Measurements from ENCODE around the gene ZNF888.
"Not testable (repeated sequence)": the region's sequence is repeated elsewhere in the genome, so short reads cannot be mapped to it uniquely, and the experiment has no call there.

Gene ZNF888

GRCh38 chr19:52880895-52881389 is 42.3 kb downstream of the ZNF888 start:
- DNase-seq (ENCODE audit: extremely low read depth in 1 of 2, low read depth in 1 of 2), result no peak

GRCh38 chr19:52872996-52873395 is 50.2 kb downstream of the ZNF888 start:
- DNase-seq (ENCODE audit: extremely low read depth in 1 of 2, low read depth in 1 of 2), result not testable (repeated sequence)

- DNase-seq (ENCODE audit: extremely low read depth in 1 of 2, low read depth in 1 of 2), result no peak
Measured at GRCh38 chr19:52871466-52871865, 51.8 kb downstream of the ZNF888 start.

- not testable (repeated sequence) for DNase-seq (ENCODE audit: extremely low read depth in 1 of 2, low read depth in 1 of 2)
Measured at GRCh38 chr19:52868031-52868430, 55.2 kb downstream of the ZNF888 start.

DNA sequence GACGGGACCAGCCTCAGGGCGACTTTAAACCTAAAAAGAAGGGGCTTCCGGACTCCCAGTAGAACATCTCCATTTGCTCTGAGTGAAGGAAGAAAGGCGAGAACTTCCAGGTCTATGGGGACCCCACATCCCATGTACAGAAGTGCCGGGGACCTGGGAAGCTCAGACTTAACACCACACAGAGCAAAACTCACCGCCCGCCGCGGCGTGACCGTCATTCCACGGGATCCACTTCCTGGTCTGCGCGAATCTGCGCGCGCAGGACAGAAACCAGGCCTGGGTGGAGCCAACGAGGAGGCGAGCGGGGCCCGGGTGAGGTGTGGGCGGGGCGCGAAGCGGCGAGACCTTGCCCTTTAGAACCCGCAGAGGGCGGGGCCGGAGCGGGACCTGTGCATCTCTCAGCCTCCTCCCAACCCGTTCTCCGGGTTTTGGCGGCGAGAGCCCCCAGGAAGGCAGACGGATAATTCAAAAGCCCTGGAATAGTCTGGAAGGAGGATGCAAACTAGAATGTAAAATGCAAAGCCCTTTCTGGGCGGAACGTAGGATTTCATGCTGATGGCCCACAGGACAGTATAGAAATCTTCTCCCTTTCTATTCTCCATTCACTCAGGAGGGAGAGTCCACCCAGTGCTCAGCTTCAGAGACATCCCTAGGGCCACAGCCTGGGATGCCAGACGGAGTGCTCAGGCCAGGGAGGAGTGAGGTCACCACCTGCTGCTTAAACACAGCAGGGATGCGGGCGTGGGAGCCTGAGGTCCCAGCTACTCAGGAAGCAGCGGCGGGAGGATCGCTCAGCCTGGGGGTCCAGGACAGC is 65.6 kb downstream of the ZNF888 start, which contains the start of gene ZNF468:
Gene ZNF468, minus strand, starts transcription at position 242 of the 814 bp plus-strand sequence. CDS start 3,347 bp downstream, outside the sequence.
- DNase-seq (ENCODE audit: extremely low read depth in 1 of 2, low read depth in 1 of 2), result peak; percentile 41 to 53

DNA sequence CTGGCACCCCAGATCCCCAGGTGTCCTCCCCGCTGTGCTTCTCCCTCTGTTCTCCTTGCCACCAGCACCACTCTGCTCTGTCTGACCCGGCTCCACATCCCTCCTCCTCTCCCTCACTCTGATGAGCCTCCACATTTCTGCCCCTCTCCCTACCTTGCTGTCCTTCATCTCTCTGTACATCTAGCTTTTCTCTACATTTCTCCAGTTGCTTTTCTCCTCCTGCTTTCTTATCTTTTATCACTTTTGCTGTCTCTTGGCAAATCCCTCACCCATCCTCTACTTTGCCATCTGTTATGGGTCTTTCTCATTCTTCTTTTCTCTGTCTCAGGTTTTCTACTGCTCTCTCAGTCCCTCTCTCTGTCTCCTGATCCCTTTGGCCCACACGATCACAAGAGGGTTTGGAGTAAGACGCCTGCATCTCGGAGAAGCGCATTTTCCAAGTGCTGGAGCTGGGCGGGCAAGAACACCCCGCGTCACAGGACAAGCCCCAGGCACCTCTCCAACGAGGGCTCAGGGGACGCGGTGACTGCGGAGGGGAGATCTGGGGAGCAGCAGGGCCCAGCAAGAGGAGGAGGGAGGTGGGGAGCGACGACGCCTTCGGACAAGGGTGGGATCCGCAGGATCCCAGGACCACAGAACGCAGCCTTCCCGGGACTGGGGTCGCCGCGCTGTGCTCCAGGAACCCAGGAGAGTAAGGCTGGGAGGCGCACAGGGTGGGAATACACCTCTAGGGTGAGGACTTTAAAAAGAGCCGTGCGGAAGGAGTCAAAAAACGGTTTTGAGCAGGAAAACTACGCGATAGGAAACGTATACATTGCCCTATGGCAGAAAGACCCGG is 66.5 kb downstream of the ZNF888 start:
- DNase-seq (ENCODE audit: extremely low read depth in 1 of 2, low read depth in 1 of 2), result not testable (repeated sequence)

Data from stimulated activated CD8-positive, alpha-beta memory T cell treated with anti-CD3 and anti-CD28 coated beads, Interleukin-7, amount 100 ng/mL, for 48 hours (primary cell).